ENCODE measurements around the gene CELA3A.
"Not testable (repeated sequence)": the region's sequence is repeated elsewhere in the genome, so short reads cannot be mapped to it uniquely, and the experiment has no call there.

GRCh38 chr1:22014575-22015206 lies 13.2 kb downstream of the CELA3A start:
- not testable (repeated sequence) for TF ChIP-seq EZH2phosphoT487 (IDR thresholded peaks at IDR 0.05; ENCODE audit: borderline replicate concordance)
- TF ChIP-seq, protein P1, sequence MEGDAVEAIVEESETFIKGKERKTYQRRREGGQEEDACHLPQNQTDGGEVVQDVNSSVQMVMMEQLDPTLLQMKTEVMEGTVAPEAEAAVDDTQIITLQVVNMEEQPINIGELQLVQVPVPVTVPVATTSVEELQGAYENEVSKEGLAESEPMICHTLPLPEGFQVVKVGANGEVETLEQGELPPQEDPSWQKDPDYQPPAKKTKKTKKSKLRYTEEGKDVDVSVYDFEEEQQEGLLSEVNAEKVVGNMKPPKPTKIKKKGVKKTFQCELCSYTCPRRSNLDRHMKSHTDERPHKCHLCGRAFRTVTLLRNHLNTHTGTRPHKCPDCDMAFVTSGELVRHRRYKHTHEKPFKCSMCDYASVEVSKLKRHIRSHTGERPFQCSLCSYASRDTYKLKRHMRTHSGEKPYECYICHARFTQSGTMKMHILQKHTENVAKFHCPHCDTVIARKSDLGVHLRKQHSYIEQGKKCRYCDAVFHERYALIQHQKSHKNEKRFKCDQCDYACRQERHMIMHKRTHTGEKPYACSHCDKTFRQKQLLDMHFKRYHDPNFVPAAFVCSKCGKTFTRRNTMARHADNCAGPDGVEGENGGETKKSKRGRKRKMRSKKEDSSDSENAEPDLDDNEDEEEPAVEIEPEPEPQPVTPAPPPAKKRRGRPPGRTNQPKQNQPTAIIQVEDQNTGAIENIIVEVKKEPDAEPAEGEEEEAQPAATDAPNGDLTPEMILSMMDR (conservative IDR thresholded peaks at IDR 0.05; ENCODE audit: low read length), result not testable (repeated sequence)

Data from Loucy (cell line).